ENCODE measurements around the gene PHKB. TPM values are rescaled to one million over a fixed set of nuclear protein-coding genes. Genes with fewer than 3 reads are reported as not detected.

The PHKB gene
- total RNA-seq, 1 donor from 2014 or later: 48.4 TPM

DNA sequence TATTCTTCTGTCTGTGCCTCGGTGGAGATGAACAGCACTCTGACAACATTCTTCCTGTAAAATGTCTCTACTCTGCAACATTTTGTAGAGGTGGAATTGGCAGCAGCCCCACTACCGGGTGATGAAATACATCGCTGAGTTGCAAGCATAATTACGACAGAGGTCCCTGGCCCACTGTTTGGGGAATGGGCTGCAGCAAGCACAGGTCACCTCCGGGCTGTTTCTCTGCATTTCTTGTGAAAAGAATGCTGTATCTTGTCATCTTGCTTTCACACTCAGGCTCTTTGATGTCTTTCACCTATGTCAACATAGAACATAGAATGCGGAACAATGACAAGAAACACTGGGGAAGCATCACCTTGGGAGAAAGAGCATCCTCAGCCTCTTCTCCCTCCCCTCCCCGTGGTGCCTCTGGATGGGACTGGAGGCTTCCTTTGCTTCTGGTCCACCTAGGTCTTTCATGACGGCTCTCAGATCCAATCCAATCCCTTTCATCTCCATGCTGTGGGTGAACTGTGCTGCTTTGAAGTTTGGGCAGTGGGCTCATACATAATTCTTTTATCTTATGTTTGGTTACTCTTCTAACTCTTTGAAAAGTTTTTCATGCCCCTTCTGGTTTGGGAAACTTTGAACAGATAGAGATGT lies 265.0 kb downstream of the PHKB start:
- DNase-seq (ENCODE audit: low read depth in 2 of 2): no peak

DNA sequence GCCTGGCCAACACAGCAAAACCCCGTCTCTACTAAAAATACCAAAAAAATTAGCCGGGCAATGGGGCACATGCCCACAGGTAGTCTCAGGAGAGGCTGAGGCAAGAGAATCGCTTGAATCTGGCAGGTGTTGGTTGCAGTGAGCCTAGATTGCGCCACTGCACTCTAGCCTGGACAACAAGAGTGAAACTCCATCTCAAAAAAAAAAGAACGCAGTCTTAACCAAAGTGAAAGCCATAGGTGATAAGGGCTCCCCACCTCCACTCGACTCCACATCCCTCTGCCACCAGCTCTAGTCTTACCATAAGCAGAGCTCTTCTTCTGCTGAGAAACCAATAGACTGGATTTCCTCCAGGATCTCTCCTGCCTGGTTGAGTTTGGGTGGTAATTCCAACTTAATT lies 266.0 kb downstream of the PHKB start:
- DNase-seq (ENCODE audit: low read depth in 2 of 2): no peak

DNA sequence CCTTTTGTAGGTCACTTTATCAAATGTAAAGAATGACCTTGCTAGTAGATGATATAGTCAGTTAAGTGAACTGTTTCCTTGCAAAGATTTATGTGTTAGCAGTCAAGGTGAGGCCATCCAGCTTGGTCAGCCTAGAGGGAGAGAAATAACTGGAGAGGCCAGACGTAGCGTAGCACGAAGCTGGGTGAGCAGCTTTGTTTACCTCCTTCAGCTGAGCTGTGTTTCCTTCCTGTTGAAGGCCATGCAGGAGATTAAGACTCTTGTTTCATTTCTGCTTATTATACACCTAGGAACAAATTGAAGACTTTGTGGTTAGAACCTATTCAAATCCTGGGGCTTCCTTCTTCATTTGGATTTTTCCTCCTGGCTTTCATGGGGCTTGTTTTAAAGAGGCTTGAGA lies 267.1 kb downstream of the PHKB start:
- DNase-seq (ENCODE audit: low read depth in 2 of 2): peak in 1 of 2 donors; percentile 10

DNA sequence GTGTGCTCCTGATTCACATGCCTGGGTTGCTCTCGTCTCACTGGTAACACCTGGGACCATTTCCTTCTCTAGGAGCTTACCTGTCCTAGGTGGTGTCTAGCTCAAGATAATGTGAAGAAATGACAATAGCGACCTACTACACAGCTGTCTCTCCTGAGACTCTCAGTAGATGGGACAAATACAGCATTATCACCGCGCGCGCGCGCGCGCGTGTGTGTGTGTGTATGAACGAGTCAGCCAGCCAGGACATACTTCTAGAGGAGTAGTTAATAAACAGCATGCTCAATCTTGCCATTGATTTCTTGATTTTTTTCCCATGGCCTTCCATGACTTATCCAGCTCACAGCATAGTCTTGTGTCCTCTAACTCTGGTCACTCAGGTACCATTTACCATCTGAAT lies 268.6 kb downstream of the PHKB start:
- DNase-seq (ENCODE audit: low read depth in 2 of 2): no peak

DNA sequence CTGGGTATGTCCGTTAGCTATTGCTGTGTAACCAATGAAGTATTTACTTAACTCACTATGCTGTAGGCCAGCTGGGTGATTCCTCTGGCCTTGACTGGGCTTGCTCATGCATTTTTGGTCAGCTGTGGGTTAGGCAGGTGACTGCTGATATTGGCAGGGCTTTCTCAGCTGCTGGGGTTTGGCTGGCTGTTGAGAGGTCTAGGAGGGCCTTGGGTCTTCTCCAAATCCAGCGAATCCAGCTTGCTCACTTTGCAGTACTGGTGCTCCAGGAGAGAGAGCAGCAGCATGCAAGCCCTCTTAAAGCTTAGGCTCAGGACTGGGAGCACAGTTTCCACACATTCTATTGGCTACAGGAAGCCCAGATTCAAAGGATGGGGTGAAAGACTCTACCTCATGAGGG lies 270.1 kb downstream of the PHKB start:
- DNase-seq (ENCODE audit: low read depth in 2 of 2): no peak

DNA sequence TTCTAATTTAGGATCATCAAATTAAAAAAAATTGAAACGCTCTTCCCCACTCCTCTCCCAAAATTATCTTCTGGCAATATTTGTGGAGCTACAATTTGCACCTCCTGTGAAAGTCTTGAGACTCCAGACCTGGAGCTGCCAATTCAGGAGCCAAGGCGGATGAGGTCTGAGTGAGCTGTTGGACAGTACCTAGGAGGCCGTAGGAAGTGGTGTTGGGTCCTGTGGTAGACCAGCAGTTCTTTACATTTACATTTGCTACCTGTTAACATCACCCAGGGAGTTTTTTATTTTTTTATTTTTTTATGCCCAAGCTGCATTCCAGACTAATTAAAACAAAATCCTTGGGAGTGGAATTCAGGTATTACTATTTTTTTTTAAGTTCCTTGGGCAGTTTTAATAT lies 271.0 kb downstream of the PHKB start:
- no peak for DNase-seq (ENCODE audit: low read depth in 2 of 2)

DNA sequence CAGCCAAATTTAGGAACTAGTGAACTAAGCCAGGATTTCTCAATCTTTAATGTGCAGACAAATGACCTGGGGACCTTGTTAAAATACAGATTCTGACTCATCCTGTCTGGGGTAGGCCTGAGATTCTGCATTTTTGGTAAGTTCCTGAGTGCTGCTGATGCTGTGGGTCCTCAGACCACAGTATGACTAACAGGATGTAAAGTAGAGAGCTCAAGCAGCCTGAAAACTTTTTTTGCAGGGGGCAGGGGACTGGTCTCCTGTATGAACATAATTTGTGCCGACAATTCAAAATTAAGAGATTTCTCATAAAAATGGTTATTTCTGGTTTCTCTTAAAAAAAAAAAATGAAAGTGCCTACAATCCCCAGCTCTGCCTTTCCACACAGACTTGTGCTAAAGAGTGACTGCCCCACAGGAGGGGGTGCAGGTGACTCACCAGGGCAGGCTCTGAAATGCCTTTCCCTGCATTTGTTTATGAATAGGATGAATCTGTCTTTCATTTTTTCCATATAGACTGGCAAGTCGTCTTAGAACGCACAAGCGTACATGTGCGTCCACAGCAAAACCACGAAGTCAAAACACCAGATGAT lies 271.5 kb downstream of the PHKB start:
- peak in 1 of 2 donors; percentile 55 for DNase-seq (ENCODE audit: low read depth in 2 of 2)

DNA sequence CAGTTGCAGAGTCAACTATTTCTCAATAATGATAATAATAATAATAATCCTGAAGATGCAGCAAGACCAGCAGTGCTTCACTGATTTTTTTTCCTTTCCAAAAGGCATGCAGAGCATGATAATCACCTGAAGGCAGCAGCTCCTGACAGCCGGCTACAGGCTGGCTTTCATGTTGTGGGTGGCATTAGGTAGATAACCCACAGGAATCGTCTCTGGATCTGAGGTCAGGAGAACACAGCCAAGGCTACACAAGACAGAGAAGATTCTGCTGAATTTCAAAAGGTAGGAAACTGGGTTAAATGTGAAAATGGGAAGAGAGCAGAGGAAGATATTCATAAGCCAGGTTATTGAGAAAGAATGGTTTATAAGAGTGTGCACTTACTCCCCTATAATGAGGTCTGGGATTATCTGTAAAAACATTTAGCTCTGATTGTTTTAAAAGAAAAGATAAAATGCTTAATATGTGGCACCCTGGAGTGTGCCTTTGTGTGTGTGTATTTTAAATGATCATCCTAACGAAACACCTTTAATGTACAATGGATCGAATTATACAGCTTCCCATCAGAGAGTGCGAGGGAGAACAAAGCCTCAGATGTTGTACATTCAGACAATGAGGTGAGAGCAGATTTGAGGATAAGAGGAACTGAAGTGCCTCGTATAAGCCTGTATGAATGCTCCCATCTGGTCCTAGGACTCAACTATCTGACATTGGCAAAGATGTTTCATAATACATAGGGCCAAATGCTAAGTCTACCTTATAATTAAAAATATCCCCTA lies 273.1 kb downstream of the PHKB start:
- DNase-seq (ENCODE audit: low read depth in 2 of 2): no peak

DNA sequence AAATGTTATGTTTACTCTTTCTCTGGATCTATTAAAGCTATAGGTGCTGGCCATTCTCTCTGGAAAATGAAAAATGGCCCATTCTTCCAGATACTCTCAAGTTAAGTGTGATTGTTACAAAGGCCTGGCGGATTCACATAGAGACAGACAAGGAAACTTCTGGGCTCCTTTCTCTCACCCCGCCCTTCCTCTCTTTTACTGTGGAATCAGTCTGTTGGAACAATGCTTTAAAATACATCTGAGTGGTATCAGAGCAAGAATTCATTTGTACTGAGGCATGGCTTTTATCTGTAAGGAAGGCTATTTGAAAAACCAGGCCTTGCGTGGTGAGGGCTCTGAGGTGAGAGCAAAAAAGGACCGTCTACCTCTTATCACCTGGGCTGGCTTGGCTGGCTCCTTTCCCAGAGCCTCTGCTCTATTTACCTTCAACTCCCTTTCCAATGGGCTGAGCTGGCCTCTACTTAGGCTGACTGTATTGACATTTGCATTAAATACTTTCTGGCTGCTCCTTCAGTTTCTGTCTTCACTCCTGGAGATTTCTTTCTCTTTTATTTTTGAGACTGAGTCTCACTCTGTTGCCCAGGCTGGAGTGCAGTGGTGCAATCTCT lies 274.0 kb downstream of the PHKB start:
- no peak for DNase-seq (ENCODE audit: low read depth in 2 of 2)

DNA sequence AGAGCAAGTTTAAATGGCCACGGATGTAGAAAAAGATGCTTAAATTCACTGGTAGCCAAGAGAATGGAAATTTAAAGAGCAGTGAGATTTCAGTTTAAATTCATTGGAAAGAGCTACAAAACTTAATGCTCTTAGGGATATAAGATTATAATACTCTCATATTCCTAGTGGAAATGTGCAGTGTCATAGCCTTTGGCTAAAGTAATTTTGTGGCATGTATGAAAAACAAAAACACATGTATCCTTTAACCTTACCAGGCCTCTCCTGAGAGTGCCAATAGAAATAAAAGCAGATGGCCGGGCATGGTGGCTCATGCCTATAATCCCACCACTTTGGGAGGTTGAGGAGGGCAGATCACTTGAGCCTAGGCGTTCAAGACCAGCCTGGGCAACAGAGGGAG lies 289.2 kb downstream of the PHKB start:
- no peak for DNase-seq (ENCODE audit: low read depth in 2 of 2)

Other genes starting within 250 kb of the PHKB start
- gene ITFG1, start 268 bp upstream of the PHKB start, total RNA-seq: 42.0 and 46.8 TPM in 2 replicates

Data from dermis microvascular lymphatic vessel endothelial cell (primary cell).